Coronary artery (tissue), 2 donors: ENCODE data around the gene CBARP.

ENCODE experiments used
- DNase-seq: peaks from one replicate; pipeline ENCODE4 v3.0.0-alpha.2; 2017; ENCODE audit warnings: low spot score
- H3K27ac ChIP-seq, 2 donors: fragments of 200-600 bp; sonication (generic); one replicate each; pipeline ENCODE4 v1.5.1; 2016 to 2019
- H3K4me3 ChIP-seq: fragments of 200-600 bp; sonication (generic); 2 replicates; pipeline ENCODE4 v1.5.1; 2016; ENCODE audit warnings: mild to moderate bottlenecking, moderate library complexity
- CTCF ChIP-seq: fragments of 200-600 bp; sonication (generic); IDR thresholded peaks from one replicate; pipeline ENCODE4 v1.5.1; 2019; ENCODE audit warnings: antibody characterized with exemption

The CBARP gene

GRCh38 chr19:1278713-1279660 is 41.2 kb upstream of the CBARP start:
- Histone ChIP-seq H3K27ac (no peak overlapping the region), H3K4me3 (no peak overlapping the region)
- no peak for DNase-seq
- TF ChIP-seq CTCF: no peak

GRCh38 chr19:1278074-1278473 is 40.3 kb upstream of the CBARP start:
- DNase-seq: no peak
- H3K27ac ChIP-seq: no peak overlapping the region
- no peak for TF ChIP-seq CTCF

GRCh38 chr19:1277061-1277460 is 39.3 kb upstream of the CBARP start:
- Histone ChIP-seq H3K4me3 (no peak overlapping the region), H3K27ac (no peak overlapping the region)
- no peak for DNase-seq
- no peak for TF ChIP-seq CTCF

More at GRCh38 chr19:1278074-1278473, 40.3 kb upstream of the CBARP start:
- H3K4me3 ChIP-seq: no peak overlapping the region

- DNase-seq: no peak
- no peak overlapping the region for H3K27ac ChIP-seq
- peak overlapping the region; percentile 83 for H3K4me3 ChIP-seq
- TF ChIP-seq CTCF: no peak
These were observed 38.8 kb upstream of the CBARP start for GRCh38 chr19:1276628-1277022.

GRCh38 chr19:1275976-1276627 is 38.3 kb upstream of the CBARP start:
- Histone ChIP-seq H3K27ac (peak overlapping the region; percentile 92 to 97), H3K4me3 (peak overlapping the region; percentile 83)
- no peak for TF ChIP-seq CTCF
- DNase-seq: peak; percentile 83

- Histone ChIP-seq H3K4me3 (peak within 1 kb of the TSS; percentile 83), H3K27ac (peak within 1 kb of the TSS; percentile 92 to 97)
- TF ChIP-seq CTCF: no peak
- peak; percentile 96 for DNase-seq
These were observed 37.6 kb upstream of the CBARP start, which contains the start of gene FAM174C for GRCh38 chr19:1275260-1275975. Gene FAM174C (plus strand): TSS chr19:1275530. CDS start chr19:1275550, 20 bp downstream.
